SJSA1 (cell line): ENCODE data around the gene IP6K2. TPM values are rescaled to one million over a fixed set of nuclear protein-coding genes. Genes with fewer than 3 reads are reported as not detected.
"Not testable (repeated sequence)": the region's sequence is repeated elsewhere in the genome, so short reads cannot be mapped to it uniquely, and the experiment has no call there.

ENCODE experiments used
- DNase-seq, 2 experiments: peaks; one replicate each; pipeline ENCODE4 v3.0.0-alpha.2; 2015 to 2020; ENCODE audit warnings: low spot score in 2 of 2, low read depth in 1 of 2
- H3K27ac ChIP-seq: fragments of 250-450 bp; sonication (Bioruptor Pico); 2 replicates; pipeline ENCODE4 v1.5.1; 2020; ENCODE audit warnings: mild to moderate bottlenecking, moderate library complexity
- H3K27me3 ChIP-seq: fragments of 250-450 bp; sonication (Bioruptor Pico); replicated peaks from 2 replicates; pipeline ENCODE4 v1.5.1; 2020; ENCODE audit warnings: mild to moderate bottlenecking, moderate library complexity
- H3K36me3 ChIP-seq: fragments of 250-450 bp; sonication (Bioruptor Pico); 2 replicates; pipeline ENCODE4 v1.5.1; 2020; ENCODE audit warnings: mild to moderate bottlenecking
- H3K4me1 ChIP-seq: fragments of 250-450 bp; sonication (Bioruptor Pico); replicated peaks from 2 replicates; pipeline ENCODE4 v1.6.1; 2021; ENCODE audit warnings: mild to moderate bottlenecking
- H3K4me3 ChIP-seq: fragments of 250-450 bp; sonication (Bioruptor Pico); 2 replicates; pipeline ENCODE4 v1.5.1; 2020; ENCODE audit warnings: mild to moderate bottlenecking
- H3K9me3 ChIP-seq: fragments of 250-450 bp; sonication (Bioruptor Pico); replicated peaks from 2 replicates; pipeline ENCODE4 v1.5.1; 2020; ENCODE audit warnings: mild to moderate bottlenecking
- total RNA-seq: library from RNA; depleted of rRNA; stranded (reverse); fragments of >200 nt; shearing (Covaris generic); gene quantifications from 2 replicates; pipeline ENCODE4 v1.2.3, GENCODE V29; 2014

Gene IP6K2
- total RNA-seq, 1 experiment from 2014 or later: 52.3 TPM

GRCh38 chr3:48739955-48740823 is 23.2 kb upstream of the IP6K2 start:
- H3K4me3 ChIP-seq: no peak overlapping the region

GRCh38 chr3:48739617-48739954 is 22.6 kb upstream of the IP6K2 start:
- Histone ChIP-seq H3K9me3 (no peaks in the 10 kb centered on the region), H3K36me3 (no peaks in the 10 kb centered on the region), H3K27ac (no peak overlapping the region), H3K27me3 (no peaks in the 10 kb centered on the region), H3K4me3 (no peak overlapping the region), H3K4me1 (peaks cover 12% of the 10 kb centered on the region)
- DNase-seq: no peak

More at GRCh38 chr3:48739955-48740823, 23.2 kb upstream of the IP6K2 start:
- Histone ChIP-seq H3K27me3 (no peaks in the 10 kb centered on the region), H3K4me1 (peaks cover 12% of the 10 kb centered on the region), H3K27ac (no peak overlapping the region), H3K36me3 (no peaks in the 10 kb centered on the region), H3K9me3 (no peaks in the 10 kb centered on the region)
- DNase-seq: peak; percentile 46 to 81

GRCh38 chr3:48738926-48739616 is 22.1 kb upstream of the IP6K2 start:
- no peaks in the 10 kb centered on the region for H3K36me3 ChIP-seq
- H3K27ac ChIP-seq: no peak overlapping the region
- H3K4me3 ChIP-seq: no peak overlapping the region
- H3K9me3 ChIP-seq: no peaks in the 10 kb centered on the region
- H3K4me1 ChIP-seq: peaks cover 12% of the 10 kb centered on the region
- DNase-seq: no peak
- no peaks in the 10 kb centered on the region for H3K27me3 ChIP-seq

DNA sequence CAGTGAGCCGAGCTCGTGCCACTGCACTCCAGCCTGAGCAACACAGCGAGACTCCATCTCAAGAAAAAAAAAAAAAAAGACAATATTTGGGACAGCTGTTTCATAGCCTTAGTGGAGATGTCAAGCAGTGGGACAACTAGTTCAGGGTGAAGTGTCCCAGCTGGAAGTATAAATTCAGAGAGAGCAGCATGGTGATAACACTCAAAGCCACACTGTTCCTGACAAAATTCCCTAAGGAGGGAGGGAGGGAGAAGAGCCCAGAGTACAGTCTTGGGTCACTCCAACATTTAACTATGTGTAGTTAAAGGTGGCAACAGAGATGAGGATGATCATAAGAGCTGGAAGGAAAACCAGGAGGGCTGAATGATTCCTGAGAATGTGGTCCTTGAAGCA is 21.1 kb upstream of the IP6K2 start:
- peaks cover 12% of the 10 kb centered on the region for H3K4me1 ChIP-seq
- no peak overlapping the region for H3K27ac ChIP-seq
- H3K9me3 ChIP-seq: no peaks in the 10 kb centered on the region
- DNase-seq: no peak
- no peak overlapping the region for H3K4me3 ChIP-seq
- no peaks in the 10 kb centered on the region for H3K36me3 ChIP-seq
- H3K27me3 ChIP-seq: no peaks in the 10 kb centered on the region

GRCh38 chr3:48735075-48735767 is 18.2 kb upstream of the IP6K2 start:
- not testable (repeated sequence) for H3K27me3 ChIP-seq, H3K27ac ChIP-seq, H3K36me3 ChIP-seq, DNase-seq, H3K4me3 ChIP-seq, H3K9me3 ChIP-seq
- H3K4me1 ChIP-seq: peaks cover 11% of the 10 kb centered on the region

GRCh38 chr3:48734541-48734940 is 17.5 kb upstream of the IP6K2 start:
- not testable (repeated sequence) for H3K36me3 ChIP-seq, H3K4me1 ChIP-seq, H3K27me3 ChIP-seq, DNase-seq, H3K9me3 ChIP-seq, H3K27ac ChIP-seq, H3K4me3 ChIP-seq

DNA sequence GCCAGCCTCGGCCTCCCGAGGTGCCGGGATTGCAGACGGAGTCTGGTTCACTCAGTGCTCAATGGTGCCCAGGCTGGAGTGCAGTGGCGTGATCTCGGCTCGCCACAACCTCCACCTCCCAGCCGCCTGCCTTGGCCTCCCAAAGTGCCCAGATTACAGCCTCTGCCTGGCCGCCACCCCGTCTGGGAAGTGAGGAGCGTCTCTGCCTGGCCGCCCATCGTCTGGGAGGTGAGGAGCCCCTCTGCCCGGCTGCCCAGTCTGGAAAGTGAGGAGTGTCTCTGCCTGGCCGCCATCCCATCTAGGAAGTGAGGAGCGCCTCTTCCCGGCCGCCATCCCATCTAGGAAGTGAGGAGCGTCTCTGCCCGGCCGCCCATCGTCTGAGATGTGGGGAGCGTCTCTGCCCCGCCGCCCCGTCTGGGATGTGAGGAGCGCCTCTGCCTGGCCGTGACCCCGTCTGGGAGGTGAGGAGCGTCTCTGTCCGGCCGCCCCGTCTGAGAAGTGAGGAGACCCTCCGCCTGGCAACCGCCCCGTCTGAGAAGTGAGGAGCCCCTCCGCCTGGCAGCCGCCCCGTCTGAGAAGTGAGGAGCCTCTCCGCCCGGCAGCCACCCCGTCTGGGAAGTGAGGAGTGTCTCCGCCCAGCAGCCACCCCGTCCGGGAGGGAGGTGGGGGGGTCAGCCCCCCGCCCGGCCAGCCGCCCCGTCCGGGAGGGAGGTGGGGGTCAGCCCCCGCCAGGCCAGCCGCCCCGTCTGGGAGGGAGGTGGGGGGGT is 16.9 kb upstream of the IP6K2 start:
- not testable (repeated sequence) for H3K36me3 ChIP-seq, H3K27me3 ChIP-seq, H3K27ac ChIP-seq, H3K4me1 ChIP-seq, DNase-seq, H3K4me3 ChIP-seq, H3K9me3 ChIP-seq

DNA sequence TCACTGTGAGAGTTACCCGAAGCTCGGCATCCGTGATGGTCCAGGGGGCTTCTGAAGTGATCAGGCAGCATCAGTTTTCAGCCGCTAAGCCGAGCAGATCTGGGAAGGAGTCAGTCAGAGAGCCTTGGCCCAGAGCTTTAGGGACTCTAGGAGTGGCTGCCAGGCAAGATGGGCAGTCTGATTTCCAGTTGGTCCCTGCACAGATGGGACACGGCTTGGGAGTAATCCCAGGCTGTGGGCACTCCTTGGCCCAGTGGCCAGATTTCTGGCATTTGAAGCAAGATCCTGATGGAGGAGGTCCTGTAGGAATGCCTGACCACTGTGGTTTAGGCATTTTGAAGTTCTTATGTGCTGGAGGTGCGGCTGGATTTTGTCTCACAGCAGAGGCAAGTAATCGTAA is 10.5 kb upstream of the IP6K2 start:
- no peaks in the 10 kb centered on the region for H3K9me3 ChIP-seq
- DNase-seq: no peak
- no peaks in the 10 kb centered on the region for H3K36me3 ChIP-seq
- no peaks in the 10 kb centered on the region for H3K27me3 ChIP-seq
- no peak overlapping the region for H3K27ac ChIP-seq
- H3K4me3 ChIP-seq: no peak overlapping the region
- H3K4me1 ChIP-seq: peaks cover 5% of the 10 kb centered on the region

- peaks cover 22% of the 10 kb centered on the region for H3K4me1 ChIP-seq
- H3K36me3 ChIP-seq, H3K4me3 ChIP-seq, H3K27ac ChIP-seq, H3K9me3 ChIP-seq, DNase-seq, H3K27me3 ChIP-seq: not testable (repeated sequence)
These were observed 8.3 kb upstream of the IP6K2 start for GRCh38 chr3:48725185-48725855.

GRCh38 chr3:48723725-48724124 is 6.7 kb upstream of the IP6K2 start:
- no peak for DNase-seq
- Histone ChIP-seq H3K4me3 (no peak overlapping the region), H3K36me3 (no peaks in the 10 kb centered on the region), H3K27me3 (no peaks in the 10 kb centered on the region), H3K9me3 (no peaks in the 10 kb centered on the region), H3K4me1 (peaks cover 35% of the 10 kb centered on the region), H3K27ac (no peak overlapping the region)

DNA sequence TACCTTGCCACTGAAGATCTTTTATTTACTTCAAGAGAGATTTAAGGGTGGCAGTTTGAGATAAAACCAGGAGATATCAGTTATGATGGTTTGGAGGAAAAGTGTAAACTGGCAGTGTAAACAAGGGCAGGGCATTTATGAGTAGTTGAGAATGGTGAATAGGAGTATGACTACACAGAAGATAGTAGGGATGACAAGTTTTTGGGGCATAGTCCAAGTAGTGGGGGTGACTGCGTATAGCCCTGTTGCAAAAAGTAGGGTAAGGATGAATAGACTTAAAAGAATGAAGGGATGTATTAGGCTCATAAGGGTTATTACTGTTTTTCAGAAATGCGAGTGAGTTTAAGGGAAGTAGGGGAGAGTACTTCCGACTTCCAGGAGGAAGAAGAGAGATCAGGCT is 6.3 kb upstream of the IP6K2 start:
- not testable (repeated sequence) for H3K4me3 ChIP-seq, H3K36me3 ChIP-seq, H3K27ac ChIP-seq, H3K27me3 ChIP-seq, DNase-seq, H3K9me3 ChIP-seq
- H3K4me1 ChIP-seq: peaks cover 35% of the 10 kb centered on the region

DNA sequence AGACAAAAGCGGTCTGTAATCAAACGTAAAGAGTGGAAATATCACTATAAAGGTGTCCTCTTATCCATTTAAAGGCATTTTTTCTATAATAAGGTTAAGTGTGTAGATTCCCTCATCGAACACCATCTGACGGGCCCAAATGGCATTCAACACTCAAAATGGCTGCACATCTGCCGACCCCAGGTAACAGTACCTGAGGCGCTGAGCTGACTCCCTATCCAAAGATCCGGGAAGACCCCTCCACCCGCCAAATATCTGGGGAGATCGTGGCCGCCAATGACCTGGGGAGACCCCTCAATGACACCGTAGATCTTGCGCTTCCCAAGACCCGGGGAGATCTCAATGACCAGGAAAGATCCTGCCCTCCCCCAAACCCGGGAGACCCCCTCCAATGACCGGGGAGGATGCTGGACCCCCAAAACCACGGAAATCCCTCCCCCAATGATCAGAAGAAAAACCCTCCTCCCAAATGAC is 476 bp downstream of the IP6K2 start:
- H3K27ac ChIP-seq: peak overlapping the region; percentile 66
- peaks cover 28% of the 10 kb centered on the region for H3K4me1 ChIP-seq
- H3K36me3 ChIP-seq: peaks cover 32% of the 10 kb centered on the region
- H3K9me3 ChIP-seq: no peaks in the 10 kb centered on the region
- H3K4me3 ChIP-seq: peak overlapping the region; percentile 56
- no peak for DNase-seq
- H3K27me3 ChIP-seq: no peaks in the 10 kb centered on the region

DNA sequence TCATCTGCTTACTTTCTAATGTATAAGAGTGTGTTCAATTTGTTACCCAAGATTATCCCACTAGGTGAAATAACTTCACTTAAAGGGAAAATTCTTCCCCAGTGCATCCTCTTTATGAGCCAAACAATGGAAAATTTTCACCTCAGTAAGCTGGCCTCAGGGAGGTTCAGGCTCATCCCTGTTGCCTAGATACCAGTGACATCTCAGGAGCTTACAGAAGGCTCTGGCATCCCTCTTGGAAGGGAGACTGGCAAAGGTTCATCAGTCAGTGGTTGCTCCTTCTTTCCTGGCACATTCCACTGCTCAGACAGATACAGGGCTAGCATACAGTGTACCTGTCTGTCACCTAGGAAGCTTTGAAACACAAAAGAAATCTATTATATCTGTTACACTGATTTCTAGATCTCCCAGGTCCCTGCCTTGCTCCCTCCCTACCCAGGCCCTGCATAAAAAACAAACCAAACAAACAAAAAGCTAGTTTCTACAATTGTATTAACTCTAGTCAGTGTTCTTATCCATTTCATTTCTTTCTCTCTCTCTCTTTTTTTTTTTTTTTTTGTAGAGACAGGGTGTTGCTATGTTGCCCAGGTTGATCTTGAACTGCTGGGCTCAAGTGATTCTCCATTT is 1.7 kb downstream of the IP6K2 start:
- peaks cover 42% of the 10 kb centered on the region for H3K36me3 ChIP-seq

More for the DNA sequence above, 1.7 kb downstream of the IP6K2 start:
- no peaks in the 10 kb centered on the region for H3K9me3 ChIP-seq
- H3K4me1 ChIP-seq: peaks cover 18% of the 10 kb centered on the region
- no peak overlapping the region for H3K27ac ChIP-seq
- H3K27me3 ChIP-seq: no peaks in the 10 kb centered on the region
- DNase-seq: no peak
- H3K4me3 ChIP-seq: no peak overlapping the region
